NCI-H1092 treated with DMSO at 0.1 percent for 48 hours (cell line): ENCODE data around the gene LRIG3.

Experiments
- DNase-seq: peaks from one replicate; lab custom pipeline; 2025; lab: John Stamatoyannopoulos, UW

LRIG3 gene

GRCh38 chr12:58932806-58933681 lies 12.7 kb upstream of the LRIG3 start:
- no peak for DNase-seq

- DNase-seq = no peak
These were observed 11.2 kb upstream of the LRIG3 start for GRCh38 chr12:58931518-58931917.

GRCh38 chr12:58930770-58931324 lies 10.5 kb upstream of the LRIG3 start:
- no peak for DNase-seq

GRCh38 chr12:58927120-58927519 lies 6.8 kb upstream of the LRIG3 start:
- DNase-seq = no peak

GRCh38 chr12:58926586-58926985 lies 6.3 kb upstream of the LRIG3 start:
- no peak for DNase-seq

GRCh38 chr12:58925751-58926150 lies 5.4 kb upstream of the LRIG3 start:
- no peak for DNase-seq

GRCh38 chr12:58925111-58925611 lies 4.9 kb upstream of the LRIG3 start:
- no peak for DNase-seq

GRCh38 chr12:58924652-58925051 lies 4.3 kb upstream of the LRIG3 start:
- no peak for DNase-seq

- no peak for DNase-seq
These were observed 3.5 kb upstream of the LRIG3 start for GRCh38 chr12:58923781-58924180.

- DNase-seq = no peak
These were observed 2.5 kb upstream of the LRIG3 start for GRCh38 chr12:58922849-58923248.

GRCh38 chr12:58920961-58921861 lies 907 bp upstream of the LRIG3 start:
- no peak for DNase-seq

GRCh38 chr12:58919231-58920101 lies 838 bp downstream of the LRIG3 start:
- peak; percentile 30 for DNase-seq

- peak; percentile 20 for DNase-seq
These were observed 1.8 kb downstream of the LRIG3 start for GRCh38 chr12:58918469-58918844.

GRCh38 chr12:58917699-58918468 lies 2.4 kb downstream of the LRIG3 start:
- no peak for DNase-seq

GRCh38 chr12:58916921-58917511 lies 3.3 kb downstream of the LRIG3 start:
- DNase-seq = no peak

- DNase-seq = no peak
These were observed 4.1 kb downstream of the LRIG3 start for GRCh38 chr12:58916161-58916621.

- DNase-seq = peak; percentile 55
These were observed 4.7 kb downstream of the LRIG3 start for GRCh38 chr12:58915634-58916033.

GRCh38 chr12:58915037-58915436 lies 5.3 kb downstream of the LRIG3 start:
- no peak for DNase-seq

- peak; percentile 20 for DNase-seq
These were observed 5.8 kb downstream of the LRIG3 start for GRCh38 chr12:58914457-58914856.

- peak; percentile 14 for DNase-seq
These were observed 12.9 kb downstream of the LRIG3 start for GRCh38 chr12:58907391-58907790.
